H1 (cell line): ENCODE measurements around the gene CIBAR2.

Source experiments
- GABPA ChIP-seq: IDR thresholded peaks from 2 replicates; pipeline ENCODE4 v1.6.1; 2011; ENCODE audit warnings: mild to moderate bottlenecking, low read length, moderate library complexity, borderline replicate concordance; ENCODE audit not compliant: insufficient read depth
- TF ChIP-seq, protein P1 (sequence below), 3 experiments: IDR thresholded peaks; 1 replicate in 2 of 3; 2 replicates in 1 of 3; pipeline versions ENCODE4 v1.5.1 to v1.6.1; 2011; ENCODE audit warnings: low read length in 3 of 3, mild to moderate bottlenecking in 3 of 3, inconsistent platforms in 2 of 3, low read depth in 1 of 3, moderate library complexity in 1 of 3; ENCODE audit not compliant: insufficient read depth in 1 of 3; ENCODE audit errors: control extremely low read depth in 1 of 3
- TF ChIP-seq, protein P2 (sequence below): IDR thresholded peaks from 2 replicates; pipeline ENCODE4 v1.6.1; 2012; ENCODE audit warnings: inconsistent platforms

DNA sequence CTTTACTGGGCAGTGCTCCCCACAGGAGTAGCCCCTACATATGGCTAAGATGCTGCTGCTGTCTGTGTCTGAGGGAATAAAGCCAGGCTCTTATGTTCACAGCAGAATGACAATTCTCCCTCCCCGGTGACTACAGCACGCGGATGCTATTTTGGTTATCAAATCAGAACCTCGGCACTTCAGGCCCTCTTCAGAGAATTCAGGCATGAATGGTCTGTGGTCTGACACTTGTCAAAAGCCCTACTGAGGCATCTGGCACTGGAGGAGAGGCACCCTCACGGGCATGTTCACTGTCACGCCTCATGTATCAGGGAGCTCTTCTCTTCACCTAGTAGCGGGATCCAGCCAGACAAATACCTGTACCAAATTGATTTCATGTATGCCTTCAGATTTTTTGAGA is 54.3 kb downstream of the CIBAR2 start:
- TF ChIP-seq GABPA: no peak
- TF ChIP-seq, protein P1, sequence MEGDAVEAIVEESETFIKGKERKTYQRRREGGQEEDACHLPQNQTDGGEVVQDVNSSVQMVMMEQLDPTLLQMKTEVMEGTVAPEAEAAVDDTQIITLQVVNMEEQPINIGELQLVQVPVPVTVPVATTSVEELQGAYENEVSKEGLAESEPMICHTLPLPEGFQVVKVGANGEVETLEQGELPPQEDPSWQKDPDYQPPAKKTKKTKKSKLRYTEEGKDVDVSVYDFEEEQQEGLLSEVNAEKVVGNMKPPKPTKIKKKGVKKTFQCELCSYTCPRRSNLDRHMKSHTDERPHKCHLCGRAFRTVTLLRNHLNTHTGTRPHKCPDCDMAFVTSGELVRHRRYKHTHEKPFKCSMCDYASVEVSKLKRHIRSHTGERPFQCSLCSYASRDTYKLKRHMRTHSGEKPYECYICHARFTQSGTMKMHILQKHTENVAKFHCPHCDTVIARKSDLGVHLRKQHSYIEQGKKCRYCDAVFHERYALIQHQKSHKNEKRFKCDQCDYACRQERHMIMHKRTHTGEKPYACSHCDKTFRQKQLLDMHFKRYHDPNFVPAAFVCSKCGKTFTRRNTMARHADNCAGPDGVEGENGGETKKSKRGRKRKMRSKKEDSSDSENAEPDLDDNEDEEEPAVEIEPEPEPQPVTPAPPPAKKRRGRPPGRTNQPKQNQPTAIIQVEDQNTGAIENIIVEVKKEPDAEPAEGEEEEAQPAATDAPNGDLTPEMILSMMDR (IDR thresholded peaks at IDR 0.05; ENCODE audit: control extremely low read depth in 1 of 3, insufficient read depth in 1 of 3, low read depth in 1 of 3, low read length in 3 of 3): no peak
- TF ChIP-seq, protein P2, sequence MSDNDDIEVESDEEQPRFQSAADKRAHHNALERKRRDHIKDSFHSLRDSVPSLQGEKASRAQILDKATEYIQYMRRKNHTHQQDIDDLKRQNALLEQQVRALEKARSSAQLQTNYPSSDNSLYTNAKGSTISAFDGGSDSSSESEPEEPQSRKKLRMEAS: no peak
